Kidney epithelial cell (primary cell): ENCODE data around the gene CLSTN2. TPM values are rescaled to one million over a fixed set of nuclear protein-coding genes. Genes with fewer than 3 reads are reported as not detected.

Experiments
- DNase-seq: peaks from one replicate; pipeline ENCODE4 v3.0.0-alpha.2; 2010; ENCODE audit warnings: low read depth
- H3K27me3 ChIP-seq: 2 replicates; pipeline ENCODE4 v1.6.0; 2011; ENCODE audit warnings: low read length; ENCODE audit not compliant: control insufficient read depth, insufficient read depth
- H3K36me3 ChIP-seq: 2 replicates; pipeline ENCODE4 v1.5.1; 2011; ENCODE audit warnings: low read length; ENCODE audit not compliant: control insufficient read depth, insufficient read depth
- H3K4me3 ChIP-seq: 2 replicates; pipeline ENCODE4 v1.5.1; 2011; ENCODE audit warnings: low read depth, mild to moderate bottlenecking, control low read depth, low read length
- CTCF ChIP-seq: IDR thresholded peaks from 2 replicates; pipeline ENCODE4 v1.5.1; 2011; ENCODE audit warnings: mild to moderate bottlenecking, moderate library complexity, low read length, control low read depth, inconsistent platforms; ENCODE audit not compliant: insufficient read depth, poor library complexity, severe bottlenecking
- total RNA-seq: library from RNA; depleted of rRNA; stranded (reverse); fragments of >200 nt; gene quantifications from 2 replicates; pipeline ENCODE4 v1.2.3, GENCODE V29; 2015

The CLSTN2 gene
- total RNA-seq, 1 donor from 2014 or later, result 10.9 TPM

- Histone ChIP-seq H3K36me3 (no peaks in the 10 kb centered on the region), H3K27me3 (no peaks in the 10 kb centered on the region), H3K4me3 (no peak overlapping the region)
- no peak for DNase-seq
- no peak for TF ChIP-seq CTCF
Measured at GRCh38 chr3:140614001-140614400, 679.0 kb downstream of the CLSTN2 start.

- Histone ChIP-seq H3K4me3 (no peak overlapping the region), H3K27me3 (no peaks in the 10 kb centered on the region), H3K36me3 (no peaks in the 10 kb centered on the region)
- no peak for TF ChIP-seq CTCF
- no peak for DNase-seq
Measured at GRCh38 chr3:140617135-140617534, 682.1 kb downstream of the CLSTN2 start.

- Histone ChIP-seq H3K4me3 (no peak overlapping the region), H3K27me3 (no peaks in the 10 kb centered on the region), H3K36me3 (no peaks in the 10 kb centered on the region)
- no peak for TF ChIP-seq CTCF
- DNase-seq, result no peak
Measured at GRCh38 chr3:140626856-140627255, 691.9 kb downstream of the CLSTN2 start.
